Keratinocyte (primary cell): Measurements from ENCODE around the gene RNF130. TPM values are rescaled to one million over a fixed set of nuclear protein-coding genes. Genes with fewer than 3 reads are reported as not detected.
A peak's percentile ranks its signal among the peaks of the same experiment; 100 is the strongest.

ENCODE experiments used
- DNase-seq: peaks from one replicate; pipeline ENCODE4 v3.0.0-alpha.2; 2011; ENCODE audit warnings: low read depth, missing footprints, low spot score
- FAIRE-seq: peaks from 2 replicates; lab custom pipeline; 2011; peaks lifted over from hg19 to GRCh38; lab: Jason Lieb, UNC
- H2AFZ ChIP-seq: 2 replicates; pipeline ENCODE4 v1.6.0; 2012; ENCODE audit warnings: low read length, control low read depth, inconsistent platforms; ENCODE audit not compliant: control insufficient read depth
- H3K27ac ChIP-seq: 2 replicates; pipeline ENCODE4 v1.5.1; 2011; ENCODE audit warnings: low read length; ENCODE audit not compliant: control insufficient read depth, insufficient read depth
- H3K27me3 ChIP-seq: 3 replicates; pipeline ENCODE4 v1.6.0; 2011; ENCODE audit warnings: low read length; ENCODE audit not compliant: control insufficient read depth, insufficient read depth; ENCODE audit errors: extremely low read depth
- H3K36me3 ChIP-seq, 2 experiments: 2 replicates in 1 of 2; 3 replicates in 1 of 2; pipeline ENCODE4 v1.5.1; 2011; ENCODE audit warnings: low read length in 2 of 2, mild to moderate bottlenecking in 1 of 2; ENCODE audit not compliant: control insufficient read depth in 2 of 2, insufficient read depth in 2 of 2; ENCODE audit errors: extremely low read depth in 1 of 2
- H3K4me1 ChIP-seq: 3 replicates; pipeline ENCODE4 v1.5.1; 2011; ENCODE audit warnings: low read length; ENCODE audit not compliant: control insufficient read depth, insufficient read depth; ENCODE audit errors: extremely low read depth
- H3K4me2 ChIP-seq: 3 replicates; pipeline ENCODE4 v1.6.0; 2011; ENCODE audit warnings: low read depth, low read length; ENCODE audit not compliant: control insufficient read depth, insufficient read depth; ENCODE audit errors: extremely low read depth
- H3K4me3 ChIP-seq, 3 experiments: fragments of 200-600 bp in 1 of 3; sonication (generic) in 1 of 3; 2 replicates in 2 of 3; 3 replicates in 1 of 3; pipeline ENCODE4 v1.5.1; 2011 to 2016; ENCODE audit warnings: low read length in 3 of 3, mild to moderate bottlenecking in 3 of 3, control low read depth in 2 of 3, inconsistent platforms in 1 of 3, low read depth in 1 of 3, mixed read lengths in 1 of 3, mixed run types in 1 of 3, moderate library complexity in 1 of 3; ENCODE audit not compliant: control insufficient read depth in 2 of 3, insufficient read depth in 2 of 3; ENCODE audit errors: extremely low read depth in 1 of 3
- H3K79me2 ChIP-seq: 2 replicates; pipeline ENCODE4 v1.6.0; 2012; ENCODE audit warnings: low read length; ENCODE audit not compliant: control insufficient read depth, insufficient read depth
- H3K9ac ChIP-seq: 3 replicates; pipeline ENCODE4 v1.6.0; 2011; ENCODE audit warnings: low read length; ENCODE audit not compliant: control insufficient read depth, insufficient read depth; ENCODE audit errors: extremely low read depth
- H3K9me1 ChIP-seq: 3 replicates; pipeline ENCODE4 v1.6.0; 2011; ENCODE audit warnings: low read length; ENCODE audit not compliant: control insufficient read depth, insufficient read depth; ENCODE audit errors: extremely low read depth
- H3K9me3 ChIP-seq: 2 replicates; pipeline ENCODE4 v1.5.1; 2012; ENCODE audit warnings: low read depth, low read length; ENCODE audit not compliant: control insufficient read depth
- H4K20me1 ChIP-seq: 3 replicates; pipeline ENCODE4 v1.6.0; 2011; ENCODE audit warnings: low read length; ENCODE audit not compliant: control insufficient read depth, insufficient read depth; ENCODE audit errors: extremely low read depth
- EZH2 ChIP-seq: IDR thresholded peaks from one replicate; pipeline ENCODE4 v1.6.1; 2012; ENCODE audit warnings: inconsistent platforms, mild to moderate bottlenecking, low read length, moderate library complexity
- dilution Hi-C: fragments of 300-500 bp; cut with MboI; formaldehyde crosslinking; loops from one replicate; pipeline ENCODE4 v1.7.0; 2020; ENCODE audit warnings: low sequenced_read_pairs; ENCODE audit not compliant: extremely low pct_ligation_motif_present
- polyA plus RNA-seq, 5 experiments: library from polyadenylated mRNA; depleted of rRNA in 3 of 5; stranded (reverse) in 3 of 5; stranded (forward) in 1 of 5; unstranded in 1 of 5; fragments of >200 nt; gene quantifications; 1 replicate in 1 of 5; 2 replicates in 3 of 5; 3 replicates in 1 of 5; pipeline versions ENCODE4 v1.2.1 to v1.2.3, GENCODE V29; 2011 to 2012; ENCODE audit warnings: missing spikeins in 2 of 5, low read depth in 1 of 5, low replicate concordance in 1 of 5
- TF ChIP-seq, protein P1 (sequence below), 3 experiments: IDR thresholded peaks in 1 of 3; conservative IDR thresholded peaks in 1 of 3; optimal IDR thresholded peaks in 1 of 3; 2 replicates in 2 of 3; 3 replicates in 1 of 3; pipeline versions ENCODE3 to v1.5.1; 2011; ENCODE audit warnings: low read length in 3 of 3, mild to moderate bottlenecking in 3 of 3, moderate library complexity in 2 of 3, control low read depth in 1 of 3, inconsistent platforms in 1 of 3; ENCODE audit not compliant: insufficient read depth in 2 of 3; ENCODE audit errors: extremely low read depth in 1 of 3

The RNF130 gene
- polyA plus RNA-seq, 1 donor (not counting 4 experiments of a cell fraction or from before 2014, with no cell fraction given): 20.0 TPM

GRCh38 chr5:180118391-180118791 is 46.8 kb upstream of the RNF130 start:
- DNase-seq (no peak), FAIRE-seq (no peak)
- TF ChIP-seq, protein P1, sequence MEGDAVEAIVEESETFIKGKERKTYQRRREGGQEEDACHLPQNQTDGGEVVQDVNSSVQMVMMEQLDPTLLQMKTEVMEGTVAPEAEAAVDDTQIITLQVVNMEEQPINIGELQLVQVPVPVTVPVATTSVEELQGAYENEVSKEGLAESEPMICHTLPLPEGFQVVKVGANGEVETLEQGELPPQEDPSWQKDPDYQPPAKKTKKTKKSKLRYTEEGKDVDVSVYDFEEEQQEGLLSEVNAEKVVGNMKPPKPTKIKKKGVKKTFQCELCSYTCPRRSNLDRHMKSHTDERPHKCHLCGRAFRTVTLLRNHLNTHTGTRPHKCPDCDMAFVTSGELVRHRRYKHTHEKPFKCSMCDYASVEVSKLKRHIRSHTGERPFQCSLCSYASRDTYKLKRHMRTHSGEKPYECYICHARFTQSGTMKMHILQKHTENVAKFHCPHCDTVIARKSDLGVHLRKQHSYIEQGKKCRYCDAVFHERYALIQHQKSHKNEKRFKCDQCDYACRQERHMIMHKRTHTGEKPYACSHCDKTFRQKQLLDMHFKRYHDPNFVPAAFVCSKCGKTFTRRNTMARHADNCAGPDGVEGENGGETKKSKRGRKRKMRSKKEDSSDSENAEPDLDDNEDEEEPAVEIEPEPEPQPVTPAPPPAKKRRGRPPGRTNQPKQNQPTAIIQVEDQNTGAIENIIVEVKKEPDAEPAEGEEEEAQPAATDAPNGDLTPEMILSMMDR (optimal IDR thresholded peaks at IDR 0.05 in 1 of 3, IDR thresholded peaks at IDR 0.05 in 1 of 3, conservative IDR thresholded peaks at IDR 0.05 in 1 of 3; ENCODE audit: extremely low read depth in 1 of 3, insufficient read depth in 2 of 3, low read length in 3 of 3): no peak
- TF ChIP-seq EZH2: no peak
- Histone ChIP-seq H3K9ac (no peak overlapping the region), H3K4me1 (no peaks in the 10 kb centered on the region), H3K36me3 (no peaks in the 10 kb centered on the region), H3K9me3 (no peaks in the 10 kb centered on the region), H3K9me1 (no peaks in the 10 kb centered on the region), H4K20me1 (no peaks in the 10 kb centered on the region), H3K27me3 (no peaks in the 10 kb centered on the region), H3K79me2 (no peaks in the 10 kb centered on the region), H3K27ac (no peak overlapping the region), H3K4me2 (no peak overlapping the region), H3K4me3 (no peak overlapping the region), H2AFZ (no peak overlapping the region)
- dilution Hi-C loops: no loop called here

DNA sequence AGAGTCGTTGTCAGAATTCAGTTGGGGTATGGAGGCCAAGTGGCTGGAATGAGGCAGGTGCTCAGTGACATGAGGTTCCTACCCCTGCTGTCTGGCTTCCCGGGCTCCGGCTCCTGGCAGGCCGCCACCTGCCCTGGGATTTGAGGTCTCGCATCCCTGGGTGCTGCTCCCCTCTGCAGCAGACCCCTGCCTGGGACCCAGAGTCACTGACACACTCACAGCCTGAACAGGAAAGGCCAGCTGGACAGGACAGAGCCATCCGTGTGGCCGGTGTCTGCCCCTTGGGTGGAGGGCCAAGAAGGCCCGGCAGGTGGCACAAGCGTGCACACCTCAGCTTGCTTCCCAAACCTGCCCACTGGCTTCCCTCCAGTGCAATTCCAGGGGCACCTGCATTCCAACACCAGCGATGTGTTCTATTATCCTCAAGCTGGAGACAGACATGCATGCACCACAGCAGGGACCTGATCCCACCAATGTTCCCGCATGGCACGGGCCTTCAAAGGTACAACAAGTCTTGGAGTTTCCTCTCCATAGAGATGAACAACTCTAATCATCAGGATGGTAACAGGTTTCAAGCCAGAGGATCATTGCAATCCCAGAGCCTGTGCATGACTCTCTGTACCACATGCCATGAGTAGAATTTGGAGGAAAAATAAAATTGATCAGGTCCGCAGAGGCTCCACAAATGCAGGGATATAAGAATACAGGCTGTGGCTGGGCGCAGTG is 45.6 kb upstream of the RNF130 start:
- H4K20me1 ChIP-seq: no peaks in the 10 kb centered on the region
- no peak overlapping the region for H3K4me2 ChIP-seq
- H3K4me1 ChIP-seq: no peaks in the 10 kb centered on the region
- H3K27ac ChIP-seq: no peak overlapping the region
- H2AFZ ChIP-seq: no peak overlapping the region
- dilution Hi-C loops: no loop called here
- H3K27me3 ChIP-seq: no peaks in the 10 kb centered on the region
- DNase-seq (no peak), FAIRE-seq (no peak)
- H3K9me1 ChIP-seq: no peaks in the 10 kb centered on the region
- H3K36me3 ChIP-seq: no peaks in the 10 kb centered on the region
- no peaks in the 10 kb centered on the region for H3K79me2 ChIP-seq
- TF ChIP-seq EZH2: no peak
- TF ChIP-seq, protein P1 (optimal IDR thresholded peaks at IDR 0.05 in 1 of 3, IDR thresholded peaks at IDR 0.05 in 1 of 3, conservative IDR thresholded peaks at IDR 0.05 in 1 of 3; ENCODE audit: extremely low read depth in 1 of 3, insufficient read depth in 2 of 3, low read length in 3 of 3): peak; percentile 41 to 78 (median 69)
- no peaks in the 10 kb centered on the region for H3K9me3 ChIP-seq
- no peak overlapping the region for H3K9ac ChIP-seq
- H3K4me3 ChIP-seq: no peak overlapping the region
